BLaER1 treated with 17β-estradiol and CSF1 and Interleukin-3, amounts not matched to agents 10 nM and 100 nM (cell line): ENCODE measurements around the gene TRIM77.
"Not testable (repeated sequence)": the region's sequence is repeated elsewhere in the genome, so short reads cannot be mapped to it uniquely, and the experiment has no call there.

Experiments
- H3K27ac ChIP-seq, 11 experiments: shearing (Covaris generic); formaldehyde crosslinking; 2 replicates each; pipeline ENCODE4 v1.8.1; 2022
- H3K27me3 ChIP-seq, 11 experiments: shearing (Covaris generic); formaldehyde crosslinking; 2 replicates each; pipeline ENCODE4 v1.8.1; 2022
- H3K36me3 ChIP-seq, 11 experiments: shearing (Covaris generic); formaldehyde crosslinking; 2 replicates each; pipeline ENCODE4 v1.8.1; 2022
- H3K4me1 ChIP-seq, 10 experiments: shearing (Covaris generic); formaldehyde crosslinking; 2 replicates each; pipeline ENCODE4 v1.8.1; 2022
- H3K4me2 ChIP-seq, 11 experiments: shearing (Covaris generic); formaldehyde crosslinking; 2 replicates each; pipeline ENCODE4 v1.8.1; 2022
- H3K4me3 ChIP-seq, 10 experiments: shearing (Covaris generic); formaldehyde crosslinking; 2 replicates each; pipeline ENCODE4 v1.8.1; 2022
- H3K9ac ChIP-seq, 11 experiments: shearing (Covaris generic); formaldehyde crosslinking; 2 replicates each; pipeline ENCODE4 v1.8.1; 2022
- H3K9me3 ChIP-seq, 11 experiments: shearing (Covaris generic); formaldehyde crosslinking; replicated peaks in 1 of 11; 2 replicates each; pipeline ENCODE4 v1.8.1; 2022
- H4K20me1 ChIP-seq, 11 experiments: shearing (Covaris generic); formaldehyde crosslinking; 2 replicates each; pipeline ENCODE4 v1.8.1; 2022
- Cebpa-rat ChIP-seq, 11 experiments: shearing (Covaris generic); IDR thresholded peaks; 2 replicates each; pipeline ENCODE4 v1.8.1; 2022

TRIM77 gene

GRCh38 chr11:89736566-89736965 is 26.5 kb downstream of the TRIM77 start:
- no peak for TF ChIP-seq Cebpa-rat (IDR thresholded peaks at IDR 0.05)
- Histone ChIP-seq H3K9me3 (no peaks in the 10 kb centered on the region), H3K9ac (no peak overlapping the region), H3K4me3 (no peak overlapping the region), H4K20me1 (no peaks in the 10 kb centered on the region), H3K27ac (no peak overlapping the region), H3K27me3 (no peaks in the 10 kb centered on the region), H3K4me1 (no peaks in the 10 kb centered on the region), H3K36me3 (no peaks in the 10 kb centered on the region), H3K4me2 (no peak overlapping the region)

- no peak overlapping the region for H3K9ac ChIP-seq
- no peak overlapping the region for H3K4me2 ChIP-seq
- no peak overlapping the region for H3K27ac ChIP-seq
- no peaks in the 10 kb centered on the region for H3K9me3 ChIP-seq
- no peaks in the 10 kb centered on the region for H3K27me3 ChIP-seq
- H3K4me3 ChIP-seq = no peak overlapping the region
- TF ChIP-seq Cebpa-rat (IDR thresholded peaks at IDR 0.05) = no peak
- no peaks in the 10 kb centered on the region for H3K36me3 ChIP-seq
- no peaks in the 10 kb centered on the region for H3K4me1 ChIP-seq
- H4K20me1 ChIP-seq = no peaks in the 10 kb centered on the region
Observed at GRCh38 chr11:89737116-89737515, 27.0 kb downstream of the TRIM77 start.

- not testable (repeated sequence) for H3K36me3 ChIP-seq, H3K27ac ChIP-seq, H3K4me2 ChIP-seq, H3K9ac ChIP-seq, H4K20me1 ChIP-seq, H3K27me3 ChIP-seq, H3K4me1 ChIP-seq, H3K9me3 ChIP-seq, H3K4me3 ChIP-seq
Observed at GRCh38 chr11:89741406-89741805, 31.3 kb downstream of the TRIM77 start.

GRCh38 chr11:89744158-89744557 is 34.1 kb downstream of the TRIM77 start:
- H4K20me1 ChIP-seq, H3K27ac ChIP-seq, H3K4me2 ChIP-seq, H3K36me3 ChIP-seq, H3K9me3 ChIP-seq, H3K4me3 ChIP-seq, H3K4me1 ChIP-seq, H3K27me3 ChIP-seq, H3K9ac ChIP-seq: not testable (repeated sequence)

- H3K9ac ChIP-seq, H3K4me3 ChIP-seq, H3K27ac ChIP-seq, H3K4me2 ChIP-seq, H3K9me3 ChIP-seq, H3K4me1 ChIP-seq, H4K20me1 ChIP-seq, H3K27me3 ChIP-seq, H3K36me3 ChIP-seq: not testable (repeated sequence)
Observed at GRCh38 chr11:89750822-89751221, 40.7 kb downstream of the TRIM77 start.
